IMR-90 (cell line): ENCODE data around the gene TTC38.

Experiments used
- CTCF ChIP-seq: conservative IDR thresholded peaks from 2 replicates; pipeline ENCODE4 v1.5.1; 2012; ENCODE audit warnings: mild to moderate bottlenecking, low read depth, low read length, improper control_type of control experiment
- ELK1 ChIP-seq: fragments of 150-350 bp; IDR thresholded peaks from 2 replicates; pipeline ENCODE4 v1.6.1; 2016; ENCODE audit warnings: low read depth, mild to moderate bottlenecking, low read length, moderate library complexity, borderline replicate concordance
- MXI1 ChIP-seq: IDR thresholded peaks from 2 replicates; pipeline ENCODE4 v1.6.1; 2012; ENCODE audit warnings: low read depth, mild to moderate bottlenecking, low read length, moderate library complexity, borderline replicate concordance
- NFE2L2 ChIP-seq: fragments of 150-350 bp; IDR thresholded peaks from 2 replicates; pipeline ENCODE4 v1.6.1; 2016; ENCODE audit warnings: low read depth, mild to moderate bottlenecking, low read length
- POLR2A ChIP-seq: IDR thresholded peaks from 2 replicates; pipeline ENCODE4 v1.6.1; 2012; ENCODE audit warnings: mild to moderate bottlenecking, low read depth, low read length
- RFX5 ChIP-seq: IDR thresholded peaks from 2 replicates; pipeline ENCODE4 v1.8.0; 2012; ENCODE audit warnings: low read depth, mild to moderate bottlenecking, low read length, moderate library complexity
- USF2 ChIP-seq: fragments of 150-350 bp; IDR thresholded peaks from 2 replicates; pipeline ENCODE4 v1.6.1; 2017; ENCODE audit warnings: mild to moderate bottlenecking, antibody characterized with exemption, low read length, low read depth

- no peak for TF ChIP-seq RFX5
- TF ChIP-seq CTCF = no peak
- no peak for TF ChIP-seq NFE2L2
- TF ChIP-seq ELK1 = no peak
- no peak for TF ChIP-seq POLR2A
- TF ChIP-seq MXI1 = no peak
- no peak for TF ChIP-seq USF2
Observed at GRCh38 chr22:46326066-46326680, 58.4 kb downstream of the TTC38 start.
